GM18909 (cell line): ENCODE data around the gene CSNK2B.

Experiments
- ATAC-seq: cut with Tn5 transposase; IDR thresholded peaks from one replicate; pipeline ENCODE4 v1.9.1; 2021; ENCODE audit warnings: mild to moderate bottlenecking; ENCODE audit not compliant: unreplicated experiment, poor library complexity

The CSNK2B gene

DNA sequence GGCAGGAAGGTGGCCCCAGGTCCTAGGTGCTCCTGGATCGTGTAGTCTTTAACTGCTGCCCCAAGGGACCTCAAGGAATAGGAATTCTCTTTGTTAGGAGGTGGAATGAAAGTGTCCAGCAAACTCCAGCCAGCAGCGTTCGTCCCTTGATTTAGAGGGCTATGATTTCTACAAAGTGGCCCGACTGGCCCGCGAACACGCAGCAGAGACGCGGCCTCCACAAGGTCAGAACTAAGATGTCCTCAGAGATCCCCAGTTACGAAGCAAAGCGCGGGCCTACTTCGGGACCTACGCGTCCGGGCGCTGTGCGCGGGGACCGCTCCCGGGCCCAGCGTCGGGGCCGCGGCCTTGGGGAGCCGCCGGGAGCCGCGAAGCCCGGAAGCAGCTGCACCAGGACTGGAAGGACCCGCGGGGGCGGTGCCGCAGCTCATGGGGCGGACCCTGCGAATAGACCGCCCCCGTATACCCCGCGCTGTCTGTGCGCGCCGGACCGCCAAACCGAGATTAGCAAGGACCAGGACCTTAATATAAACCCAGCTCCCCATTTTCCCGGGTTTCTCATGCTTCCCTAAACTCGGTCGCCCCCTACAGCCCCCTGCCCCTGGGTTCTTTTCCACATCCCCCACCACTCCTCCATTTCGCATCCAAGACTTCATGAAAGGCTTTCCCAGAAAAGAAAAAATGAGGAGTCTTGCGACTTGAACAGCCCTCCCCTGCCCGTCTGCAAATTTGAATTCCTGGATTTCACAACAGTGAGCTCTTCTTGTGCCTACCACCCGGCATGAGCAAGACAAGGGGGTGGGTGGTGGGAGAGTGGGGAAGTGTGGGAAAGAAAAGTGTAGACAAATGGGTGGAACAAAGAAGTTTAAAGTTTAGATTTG is 5.3 kb upstream of the CSNK2B start, which contains the start of gene C6orf47:
C6orf47 (minus strand) TSS at position 398 of the 881 bp plus-strand sequence. CDS start 831 bp downstream, outside the sequence.
- peak; percentile 42 for ATAC-seq

DNA sequence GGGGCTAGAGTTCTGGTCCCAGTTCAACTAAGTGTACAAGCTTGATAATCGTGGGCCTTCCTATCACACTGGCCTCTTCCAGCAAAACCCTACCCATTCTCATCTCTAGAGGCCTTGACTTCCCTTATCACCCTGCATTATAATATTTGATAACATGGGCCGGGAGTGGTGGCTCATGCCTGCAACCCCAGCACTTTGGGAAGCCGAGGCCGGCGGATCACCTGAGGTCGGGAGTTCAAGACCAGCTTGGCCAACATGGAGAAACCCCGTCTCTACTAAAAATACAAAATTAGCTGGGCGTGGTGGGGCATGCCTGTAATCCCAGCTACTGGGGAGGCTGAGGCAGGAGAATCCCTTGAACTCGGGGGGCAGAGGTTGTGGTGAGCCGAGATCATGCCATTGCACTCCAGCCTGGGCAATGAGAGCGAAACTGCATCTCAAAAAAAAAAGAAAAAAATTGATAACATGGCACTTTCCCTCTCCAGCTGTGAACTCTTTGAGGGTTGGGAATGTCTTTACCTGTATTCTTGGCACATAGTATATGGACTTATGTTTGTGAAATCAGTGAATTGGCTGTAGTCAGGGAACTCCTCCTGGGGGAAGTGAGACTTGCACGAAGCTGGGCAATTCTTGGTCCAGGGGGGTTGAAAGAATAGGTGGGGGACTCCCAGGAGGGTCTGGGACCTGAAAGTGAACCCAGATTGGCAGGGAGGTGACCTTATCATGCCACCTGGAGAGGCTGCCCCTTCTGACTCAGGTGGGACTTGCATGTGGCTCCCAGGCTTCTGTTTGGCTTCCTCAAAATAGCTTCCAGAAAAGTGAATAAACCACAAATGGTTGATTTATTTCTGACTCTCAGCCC is 4.4 kb upstream of the CSNK2B start:
- ATAC-seq: no peak

DNA sequence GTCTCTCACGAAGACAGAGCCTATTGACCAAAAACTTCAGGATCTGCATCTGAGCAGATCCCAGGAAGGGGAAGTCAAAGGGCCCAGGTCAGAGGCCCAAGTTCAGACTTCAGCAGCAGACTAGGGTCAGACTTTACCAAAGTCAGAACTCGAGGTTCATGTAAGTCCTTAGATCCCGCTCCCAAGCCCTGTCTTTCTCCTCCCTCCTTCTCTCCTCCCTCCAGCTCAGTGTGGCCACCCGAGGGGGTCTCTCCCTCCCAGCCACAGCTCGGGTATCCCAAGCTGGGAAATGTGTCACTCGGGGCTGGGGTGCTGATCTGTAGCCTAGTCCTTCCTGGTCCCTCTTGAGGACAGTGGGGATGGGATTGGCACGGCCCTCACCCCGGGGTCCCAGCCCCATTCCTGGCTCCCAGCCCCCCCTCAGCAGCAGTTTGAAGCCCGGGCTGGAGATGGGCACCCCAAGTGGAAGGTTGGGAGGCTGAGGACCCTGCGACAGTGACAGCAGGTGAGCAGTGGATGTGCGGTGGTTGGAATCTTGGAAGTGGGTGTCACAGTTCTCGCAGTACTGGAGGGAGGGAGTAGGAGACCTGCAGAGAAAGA is 3.7 kb upstream of the CSNK2B start:
- ATAC-seq: no peak

DNA sequence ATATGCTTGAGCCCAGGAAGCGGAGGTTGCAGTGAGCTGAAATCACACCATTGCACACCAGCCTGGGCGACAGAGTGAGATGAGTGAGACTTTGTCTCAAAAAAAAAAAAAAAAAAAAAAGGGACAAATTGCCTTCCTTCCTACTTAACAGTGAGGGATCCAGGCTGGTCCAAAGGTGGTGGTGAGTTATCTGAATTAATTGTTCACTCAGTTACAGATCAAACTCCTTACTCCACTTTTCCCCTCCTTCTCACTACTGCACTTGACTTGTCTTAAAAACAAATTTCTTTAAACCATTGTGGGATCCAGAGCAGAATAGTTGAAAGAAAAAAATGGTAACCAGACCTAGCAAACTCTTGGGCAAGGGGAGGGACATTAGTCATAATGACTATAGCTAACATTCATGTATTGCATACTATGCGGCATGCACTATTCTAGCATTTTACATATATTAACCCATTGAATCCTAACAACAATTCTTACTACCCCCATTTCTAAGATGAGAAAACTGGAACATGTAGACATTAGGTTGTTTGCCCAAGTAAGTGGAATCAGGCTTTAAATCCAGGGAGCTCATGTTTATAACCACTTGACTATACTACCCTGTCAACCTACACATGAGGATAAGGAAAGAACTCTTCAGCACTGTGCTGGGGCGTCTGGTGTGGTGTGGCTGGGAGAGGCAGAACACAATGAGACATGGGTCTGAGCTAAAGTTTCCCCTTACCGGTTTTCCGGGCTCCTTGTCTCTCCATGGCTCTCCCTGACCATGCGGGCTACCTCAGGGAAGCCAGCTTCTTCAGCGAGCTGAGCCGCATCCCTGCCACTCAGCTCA is 2.5 kb upstream of the CSNK2B start:
- ATAC-seq: no peak

DNA sequence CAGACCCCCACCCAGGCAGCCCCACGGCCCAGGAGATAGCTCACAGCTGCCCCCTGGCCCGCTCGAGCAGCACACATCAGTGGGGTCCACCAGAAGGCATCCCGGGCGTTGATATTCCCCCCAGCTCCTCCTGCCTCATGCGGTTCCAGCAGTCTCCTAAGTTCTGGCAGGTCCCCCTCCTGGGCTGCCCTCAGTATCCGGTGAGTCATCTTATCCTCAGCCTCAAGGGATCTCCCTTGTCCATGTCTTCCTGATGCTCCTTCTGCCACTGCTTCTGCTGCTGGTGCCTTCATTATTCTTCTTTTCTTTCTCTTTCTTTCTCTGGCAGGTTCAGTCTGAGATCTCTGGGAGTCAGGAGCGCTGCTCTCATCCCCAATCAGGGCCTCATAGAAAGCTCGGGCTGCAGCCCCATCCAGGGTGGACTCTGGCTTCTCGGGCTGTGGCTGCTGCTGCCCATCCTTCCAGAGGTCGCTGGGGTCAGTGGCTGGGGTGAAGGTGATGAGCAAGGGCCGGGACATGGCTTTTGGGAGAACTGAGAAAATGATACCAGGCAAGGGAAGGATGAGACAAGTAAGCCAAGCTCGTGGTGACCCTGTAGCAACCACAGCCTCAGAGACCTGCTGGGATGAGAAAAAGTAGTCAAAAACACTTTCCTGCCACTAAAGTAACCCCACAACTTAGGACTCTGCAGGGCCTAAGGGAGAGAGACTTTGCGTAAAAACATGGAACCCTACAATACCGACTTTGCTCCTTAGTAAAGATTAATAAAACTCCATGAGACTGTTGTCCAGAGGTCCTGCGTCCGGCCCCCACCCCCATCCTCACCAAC is 1.7 kb upstream of the CSNK2B start:
- no peak for ATAC-seq

DNA sequence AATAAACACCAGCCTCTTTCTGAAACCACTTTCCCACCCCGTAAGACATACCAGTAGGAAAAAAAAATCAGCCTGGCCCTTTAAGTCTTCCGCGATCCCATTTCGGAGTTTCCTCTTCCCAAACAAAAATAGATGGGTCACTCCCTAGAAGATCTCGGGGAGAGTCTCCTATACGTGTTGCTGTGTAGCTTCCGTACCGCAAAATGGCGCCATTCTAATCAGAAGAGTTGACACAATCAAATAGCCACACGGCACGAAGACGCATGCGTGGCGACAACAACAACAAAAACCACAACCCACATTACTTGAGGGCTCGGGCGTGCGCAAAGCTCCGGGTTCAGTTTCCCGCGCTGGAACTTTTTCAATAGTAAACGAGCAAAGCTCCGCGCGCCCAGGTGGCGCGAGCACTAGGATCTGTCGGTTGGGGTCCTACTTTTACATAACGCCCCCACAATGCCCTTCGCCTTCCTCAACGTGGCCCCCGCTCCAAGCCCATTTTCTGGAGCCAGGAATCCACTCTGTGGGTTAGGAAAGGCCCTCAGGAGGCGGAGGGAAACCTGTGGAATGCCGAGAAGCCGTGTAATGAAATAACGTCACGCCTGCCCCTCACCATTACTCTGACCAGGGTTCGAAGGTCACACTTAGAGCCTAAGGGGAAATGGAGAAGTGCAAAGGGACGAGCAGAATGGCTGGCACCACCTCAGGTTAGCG is 935 bp upstream of the CSNK2B start, which contains the start of gene GPANK1:
GPANK1 (minus strand) TSS at position 208 of the 711 bp plus-strand sequence. CDS start 519 bp downstream, outside the sequence.
- peak; percentile 31 for ATAC-seq

DNA sequence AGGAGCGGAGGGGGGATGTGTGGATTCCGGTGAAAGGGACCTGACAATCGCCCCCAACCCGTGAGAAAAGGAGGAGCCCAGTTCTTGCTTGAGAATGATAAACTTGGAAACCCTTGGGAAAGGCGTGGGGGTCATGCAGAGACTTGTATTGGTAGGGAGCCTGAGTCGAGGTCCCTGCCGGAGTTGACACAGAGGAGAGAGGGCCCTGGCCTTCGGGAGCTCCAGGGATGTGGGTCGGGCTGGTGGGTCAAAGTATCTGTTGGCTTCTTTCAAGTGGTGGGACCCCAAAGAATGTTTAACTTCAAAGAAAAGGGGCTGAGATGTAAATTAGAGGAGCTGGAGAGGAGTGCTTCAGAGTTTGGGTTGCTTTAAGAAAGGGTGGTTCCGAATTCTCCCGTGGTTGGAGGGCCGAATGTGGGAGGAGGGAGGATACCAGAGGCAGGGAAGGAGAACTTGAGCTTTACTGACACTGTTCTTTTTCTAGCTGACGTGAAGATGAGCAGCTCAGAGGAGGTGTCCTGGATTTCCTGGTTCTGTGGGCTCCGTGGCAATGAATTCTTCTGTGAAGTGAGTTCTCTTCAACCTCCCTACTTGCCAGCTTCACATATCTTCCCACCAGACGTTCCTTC is 571 bp downstream of the CSNK2B start:
- ATAC-seq: no peak

DNA sequence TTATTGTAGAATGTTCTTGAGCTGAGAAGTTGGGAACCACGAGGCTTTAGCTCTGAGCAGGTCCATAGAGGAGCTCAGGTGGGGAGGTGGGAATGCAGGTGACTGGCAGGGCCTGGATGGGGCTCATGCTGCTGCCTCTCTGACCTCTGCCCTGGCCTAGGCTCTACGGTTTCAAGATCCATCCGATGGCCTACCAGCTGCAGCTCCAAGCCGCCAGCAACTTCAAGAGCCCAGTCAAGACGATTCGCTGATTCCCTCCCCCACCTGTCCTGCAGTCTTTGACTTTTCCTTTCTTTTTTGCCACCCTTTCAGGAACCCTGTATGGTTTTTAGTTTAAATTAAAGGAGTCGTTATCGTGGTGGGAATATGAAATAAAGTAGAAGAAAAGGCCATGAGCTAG is 3.8 kb downstream of the CSNK2B start, which contains the start of gene LY6G5B:
LY6G5B (plus strand) TSS at position 301 of the 400 bp plus-strand sequence. CDS start 975 bp downstream, outside the sequence.
- ATAC-seq: no peak

DNA sequence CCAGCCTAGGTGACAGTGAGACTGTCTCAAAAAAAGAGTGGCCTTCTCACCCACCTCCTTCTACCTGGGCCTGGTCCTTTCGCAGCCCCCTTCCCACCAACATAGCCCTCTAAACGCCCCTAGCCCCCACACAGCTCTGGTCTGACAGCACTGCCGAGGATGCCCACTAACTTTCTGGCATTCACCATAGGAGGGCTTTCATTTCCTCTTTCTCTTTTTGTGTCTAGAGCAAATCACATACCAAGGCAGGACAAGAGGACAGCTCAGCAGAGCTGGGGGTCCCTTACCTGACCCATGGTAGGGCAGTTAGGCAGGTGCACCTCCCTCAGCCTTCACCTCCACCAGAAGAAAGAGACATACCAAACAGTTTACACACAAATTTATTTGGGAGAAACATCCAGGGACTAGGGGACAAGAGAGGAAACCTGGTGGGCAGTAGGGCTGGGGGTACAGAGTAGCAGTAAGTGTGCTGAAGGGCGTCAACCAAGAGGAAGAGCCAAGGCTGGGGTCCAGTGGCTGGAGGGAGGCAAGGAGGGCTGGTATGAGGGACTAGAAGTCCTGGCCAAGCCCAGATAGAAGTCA is 10.5 kb downstream of the CSNK2B start:
- no peak for ATAC-seq

DNA sequence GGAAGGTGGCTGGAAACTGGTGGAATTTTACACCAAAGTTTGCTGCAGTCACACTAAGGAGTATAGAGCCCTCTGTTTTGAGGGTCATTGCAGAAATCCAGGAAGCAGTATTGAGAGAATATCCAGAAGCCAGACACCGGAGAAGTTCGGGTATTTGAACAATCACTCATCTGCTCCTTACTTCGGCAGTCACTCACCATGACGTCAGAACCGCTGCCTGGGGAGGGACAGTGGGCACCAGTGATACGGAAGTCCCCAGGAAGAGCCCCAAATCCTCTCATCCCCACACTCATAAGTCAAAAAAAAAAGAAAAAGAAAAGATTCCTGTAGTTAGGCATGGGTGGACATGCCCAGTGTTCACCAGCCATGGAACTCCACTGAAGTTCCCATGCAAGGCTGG is 11.0 kb downstream of the CSNK2B start:
- no peak for ATAC-seq

DNA sequence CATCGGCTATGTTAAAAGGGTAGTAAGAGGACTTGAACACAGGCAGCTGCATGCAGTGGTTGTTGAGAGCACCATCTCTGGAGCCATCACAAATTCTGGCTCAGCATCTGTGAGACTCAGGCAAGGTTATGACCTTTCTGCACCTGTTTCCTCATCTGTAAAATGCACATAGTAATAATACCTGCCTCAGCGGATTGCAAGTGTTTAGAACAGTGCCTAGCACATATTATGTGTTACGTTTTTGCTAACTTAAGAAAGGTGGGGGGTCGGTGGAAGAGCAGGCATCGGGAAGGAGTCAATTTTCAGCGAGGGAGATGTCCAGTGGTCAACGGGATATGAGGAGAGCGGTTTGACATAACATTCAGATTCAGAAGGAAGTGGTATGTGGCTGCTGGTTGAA is 12.1 kb downstream of the CSNK2B start:
- ATAC-seq: no peak

DNA sequence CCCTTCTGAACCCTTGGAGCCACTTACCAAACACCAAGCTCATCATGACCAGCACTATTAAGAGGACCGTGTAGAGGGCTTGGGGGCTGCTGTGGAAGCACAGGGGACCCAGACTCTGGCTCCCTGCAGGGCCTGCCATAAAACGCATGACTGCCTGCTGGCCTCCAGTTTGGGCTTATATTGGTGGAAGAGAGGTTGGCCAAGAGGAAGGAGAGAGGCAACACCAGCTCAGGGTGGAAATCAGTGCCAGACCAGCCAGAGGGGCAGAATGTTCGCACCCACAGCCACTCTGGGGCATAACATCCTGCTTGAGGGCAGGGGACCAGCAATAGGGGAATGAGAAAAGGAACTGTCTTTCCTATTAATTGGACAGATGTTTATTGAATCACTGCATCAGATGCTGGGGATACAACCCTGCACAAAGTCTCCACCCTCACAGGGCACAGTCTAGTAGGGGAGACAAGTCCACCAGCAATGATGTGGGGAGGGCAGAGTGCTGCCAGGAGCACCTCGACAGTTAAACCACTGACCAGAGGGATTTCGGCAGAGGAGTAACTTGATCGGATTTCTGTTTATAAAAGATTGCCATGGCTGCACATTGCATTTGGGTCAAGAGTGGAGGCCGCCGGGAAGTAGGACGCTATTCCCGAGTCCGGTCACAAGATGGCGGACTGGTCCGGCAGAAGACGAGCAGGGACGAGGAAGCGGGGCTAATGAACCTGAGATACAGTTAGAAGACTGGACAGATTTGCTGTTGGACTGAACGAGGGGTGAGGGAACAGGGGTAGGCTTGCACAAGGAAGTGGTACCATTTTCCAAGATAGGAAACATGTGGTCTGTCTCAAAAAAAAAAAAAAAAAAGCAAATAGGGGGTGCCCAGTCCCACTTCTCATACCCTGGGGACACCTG is 14.6 kb downstream of the CSNK2B start, which contains the start of gene LY6G5C:
LY6G5C (minus strand) TSS at position 842 of the 909 bp plus-strand sequence; CDS start at position 148, 694 bp downstream.
- no peak for ATAC-seq

DNA sequence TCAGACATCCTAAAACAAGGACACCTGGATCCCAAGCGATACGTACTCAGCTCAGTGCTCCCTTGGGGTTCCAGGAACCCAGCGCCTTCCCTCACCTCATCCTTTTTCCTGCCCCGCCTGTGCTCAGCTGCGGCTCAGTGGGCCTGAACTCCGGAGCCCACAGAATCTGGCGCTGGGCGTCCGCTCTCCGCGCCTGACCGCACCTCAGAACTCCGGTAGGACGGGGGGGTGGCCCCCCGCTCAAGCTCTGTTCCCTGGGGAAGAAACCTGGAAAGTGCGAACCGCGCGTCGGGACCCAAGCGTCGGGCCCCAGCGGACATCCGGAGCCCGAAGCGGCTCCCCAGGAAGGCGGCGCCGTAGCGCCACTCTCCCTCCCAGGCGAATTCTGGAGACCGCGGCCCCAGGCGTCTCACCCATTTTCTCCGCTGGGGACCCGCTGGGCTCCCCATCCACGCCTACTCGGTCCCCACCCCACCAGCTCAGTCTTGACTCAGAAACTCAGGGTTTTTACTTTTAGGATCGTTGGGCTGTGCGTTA is 15.3 kb downstream of the CSNK2B start:
- ATAC-seq: no peak

DNA sequence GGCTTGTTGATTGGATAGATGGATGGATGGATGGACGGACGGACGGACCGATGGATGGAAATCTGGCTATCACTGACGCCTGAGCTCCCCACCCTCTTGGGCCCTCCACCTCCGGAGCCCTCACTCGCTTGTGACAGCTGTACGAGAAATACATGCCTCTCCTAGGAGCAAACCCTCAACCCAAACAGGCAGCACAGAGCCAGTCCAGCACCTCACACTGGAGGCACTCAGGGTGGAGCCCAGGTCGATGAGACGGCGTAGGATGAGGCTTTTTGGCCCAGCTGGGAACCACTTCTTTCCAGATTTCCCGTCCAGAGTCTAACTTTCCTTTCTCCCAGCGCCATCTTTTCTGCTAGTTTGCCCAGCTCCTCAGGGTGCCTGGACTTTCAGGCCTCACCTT is 17.7 kb downstream of the CSNK2B start:
- ATAC-seq: no peak

DNA sequence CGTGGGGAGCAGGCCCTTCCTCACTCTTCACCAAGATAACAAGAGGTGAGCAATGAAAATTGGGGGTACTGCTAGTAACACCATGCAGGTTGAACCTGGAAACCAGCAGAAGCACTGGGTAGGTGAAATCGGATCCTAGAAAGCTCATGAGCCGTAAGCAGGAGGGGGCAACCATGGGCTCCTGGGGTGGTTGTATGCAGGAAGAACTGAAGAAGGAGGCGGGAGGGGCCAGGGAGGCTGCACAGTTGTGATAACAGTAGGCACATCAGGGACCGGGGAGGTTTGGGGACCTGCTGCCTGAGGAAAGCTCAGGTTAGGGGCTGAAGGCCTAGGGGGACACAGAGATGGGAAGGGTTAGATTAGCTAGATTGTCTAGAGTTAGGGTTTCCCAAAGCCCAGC is 20.6 kb downstream of the CSNK2B start:
- ATAC-seq: no peak

DNA sequence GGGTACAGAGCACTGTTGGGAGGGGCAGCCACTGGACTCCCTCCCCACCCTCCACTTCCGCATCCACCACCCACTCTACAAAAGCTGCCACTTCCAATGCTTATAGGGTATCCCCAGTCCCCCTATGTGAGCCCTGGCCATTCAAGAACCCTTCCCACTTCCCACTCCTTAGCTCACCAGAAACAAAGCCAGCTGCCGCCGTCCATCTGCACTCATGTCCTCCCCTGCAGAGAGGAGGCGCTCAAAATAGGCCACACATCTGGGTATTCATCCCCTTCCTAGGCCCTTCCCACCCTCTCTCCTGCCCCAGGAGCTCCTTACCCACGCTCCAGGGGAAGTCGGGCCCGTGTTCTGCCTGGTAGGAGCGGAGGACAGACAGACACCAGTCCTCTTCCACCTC is 21.4 kb downstream of the CSNK2B start:
- ATAC-seq: no peak
